HG02588 (cell line): Measurements from ENCODE around the gene OR10G6.
"Not testable (repeated sequence)": the region's sequence is repeated elsewhere in the genome, so short reads cannot be mapped to it uniquely, and the experiment has no call there.

Source experiments
- ATAC-seq: cut with Tn5 transposase; IDR thresholded peaks from one replicate; pipeline ENCODE4 v1.9.1; 2021; ENCODE audit warnings: mild to moderate bottlenecking, moderate library complexity; ENCODE audit not compliant: unreplicated experiment

OR10G6 gene

GRCh38 chr11:123995119-123995518 is at the start of gene OR10G6:
TSS of gene OR10G6 (minus strand) at chr11:123995161. CDS start at chr11:123995161, 0 bp downstream.
- ATAC-seq, result no peak

- ATAC-seq, result no peak
Observed at GRCh38 chr11:124043420-124043819, 48.5 kb upstream of the OR10G6 start.

- ATAC-seq, result no peak
Observed at GRCh38 chr11:124041254-124041653, 46.3 kb upstream of the OR10G6 start, which contains the start of gene OR10G7. TSS of gene OR10G7 (minus strand) at chr11:124041325. CDS start at chr11:124039001, 2,324 bp downstream.

GRCh38 chr11:124039557-124039956 is 44.6 kb upstream of the OR10G6 start:
- ATAC-seq, result no peak

GRCh38 chr11:124036666-124037065 is 41.7 kb upstream of the OR10G6 start:
- ATAC-seq, result no peak

- ATAC-seq, result no peak
Observed at GRCh38 chr11:124026498-124026897, 31.5 kb upstream of the OR10G6 start, which contains the start of gene OR10G8. TSS of gene OR10G8 (plus strand) at chr11:124026798. CDS start at chr11:124029623, 2,825 bp downstream.

- ATAC-seq, result not testable (repeated sequence)
Observed at GRCh38 chr11:124015837-124016236, 20.9 kb upstream of the OR10G6 start.

- no peak for ATAC-seq
Observed at GRCh38 chr11:124012697-124013096, 17.7 kb upstream of the OR10G6 start, which contains the start of gene OR10G4. TSS of gene OR10G4 (plus strand) at chr11:124012997. CDS start at chr11:124015575, 2,578 bp downstream.

- ATAC-seq, result no peak
Observed at GRCh38 chr11:123979311-123979710, 15.7 kb downstream of the OR10G6 start.

- ATAC-seq, result no peak
Observed at GRCh38 chr11:123977731-123978347, 17.1 kb downstream of the OR10G6 start, which contains the start of gene OR10S1. TSS of gene OR10S1 (minus strand) at chr11:123977781. CDS start at chr11:123977664, 117 bp downstream.

GRCh38 chr11:123976770-123977560 is 18.0 kb downstream of the OR10G6 start:
- no peak for ATAC-seq

- no peak for ATAC-seq
Observed at GRCh38 chr11:123973816-123974215, 21.1 kb downstream of the OR10G6 start.

GRCh38 chr11:123956752-123957151 is 38.2 kb downstream of the OR10G6 start:
- no peak for ATAC-seq

GRCh38 chr11:123945132-123945531 is 49.8 kb downstream of the OR10G6 start:
- no peak for ATAC-seq
